Activated T-helper 1 cell treated with anti-CD3 and anti-CD28 coated beads, Interleukin-12 subunit alpha, Interleukin-12 subunit beta, Interleukin-2, Interleukin-4 antibody, amounts not matched to agents 30 ng/mL and 10 ng/mL and 1 ng/mL, durations not matched to agents 14 hours and 24 hours and 36 hours (primary cell): Measurements from ENCODE around the gene APOBEC3C. TPM values are rescaled to one million over a fixed set of nuclear protein-coding genes. Genes with fewer than 3 reads are reported as not detected.
"Not testable (repeated sequence)": the region's sequence is repeated elsewhere in the genome, so short reads cannot be mapped to it uniquely, and the experiment has no call there.

Source experiments
- DNase-seq: peaks from one replicate; pipeline ENCODE4 v3.0.0; 2021; ENCODE audit warnings: low spot score
- H3K27ac Mint-ChIP-seq: one replicate; pipeline ENCODE4 v1.8.0; 2021; ENCODE audit warnings: mild to moderate bottlenecking, mixed read lengths
- H3K27me3 Mint-ChIP-seq: one replicate; pipeline ENCODE4 v1.8.0; 2022; ENCODE audit warnings: mild to moderate bottlenecking, moderate library complexity, mixed read lengths; ENCODE audit not compliant: insufficient read depth
- H3K36me3 Mint-ChIP-seq: one replicate; pipeline ENCODE4 v1.8.0; 2021; ENCODE audit warnings: low read depth, mixed read lengths
- H3K4me1 Mint-ChIP-seq: one replicate; pipeline ENCODE4 v1.8.0; 2021; ENCODE audit warnings: low read depth, mixed read lengths
- H3K4me3 Mint-ChIP-seq: one replicate; pipeline ENCODE4 v1.8.0; 2021; ENCODE audit warnings: mild to moderate bottlenecking, moderate library complexity, mixed read lengths
- H3K9me3 Mint-ChIP-seq: one replicate; pipeline ENCODE4 v1.8.0; 2021; ENCODE audit warnings: mixed read lengths
- intact Hi-C: fragments of 100-400 bp; cut with micrococcal nuclease; formaldehyde crosslinking; loops from one replicate; pipeline ENCODE4 v1.15.1; 2024
- total RNA-seq: library from RNA; stranded (reverse); gene quantifications from 2 replicates; pipeline ENCODE4 v1.2.3, GENCODE V29; 2022

Gene APOBEC3C
- total RNA-seq, 1 donor from 2014 or later, result 73.2 TPM

GRCh38 chr22:39063904-39064303 is 49.8 kb downstream of the APOBEC3C start:
- H3K27ac Mint-ChIP-seq, H3K9me3 Mint-ChIP-seq, H3K36me3 Mint-ChIP-seq, H3K4me1 Mint-ChIP-seq, H3K27me3 Mint-ChIP-seq, DNase-seq, H3K4me3 Mint-ChIP-seq, intact Hi-C loops: not testable (repeated sequence)

DNA sequence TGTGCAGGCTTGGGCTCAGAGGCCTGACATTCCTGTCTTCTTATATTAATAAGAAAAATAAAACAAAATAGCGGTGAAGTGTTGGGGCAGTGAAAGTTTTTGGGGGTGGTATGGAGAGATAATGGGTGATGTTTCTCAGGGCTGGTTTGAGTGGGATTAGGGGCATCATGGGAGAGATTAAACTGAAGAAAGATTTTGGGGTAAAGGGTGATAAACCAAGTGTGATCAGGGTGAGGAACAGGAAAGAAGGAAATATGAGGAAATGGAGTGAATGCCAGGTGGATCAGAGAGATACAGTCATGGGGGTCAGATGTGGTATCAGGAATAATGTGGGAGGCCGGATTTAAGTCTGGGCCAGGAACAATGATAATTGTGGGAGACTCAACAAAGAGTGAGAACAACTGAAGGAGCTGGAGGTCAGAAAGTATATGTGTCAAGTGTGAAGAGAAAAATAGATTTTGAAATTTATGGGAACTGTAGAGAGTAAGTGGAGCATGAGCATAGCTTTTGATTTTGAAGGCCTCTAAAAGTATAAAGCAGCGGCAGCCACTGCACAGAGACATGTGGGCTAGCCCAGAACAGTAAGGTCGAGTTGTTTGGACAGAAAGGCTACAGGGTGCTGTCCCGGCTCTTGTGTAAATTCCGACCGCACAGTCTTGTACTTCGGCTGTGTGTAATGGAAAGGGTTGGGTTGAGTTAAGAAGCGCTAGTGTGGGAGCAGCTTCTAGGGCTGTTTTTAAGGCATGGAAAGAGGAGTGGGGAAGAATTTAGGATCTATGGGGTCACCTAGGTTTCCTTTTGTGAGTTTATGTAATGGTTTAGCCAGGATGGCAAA is 52.6 kb downstream of the APOBEC3C start:
- intact Hi-C loops, result loop anchor here (2.0 kb wide), 1 partner anchor 50 kb away; no protein-coding TSS in a partner anchor
- not testable (repeated sequence) for H3K36me3 Mint-ChIP-seq, H3K4me1 Mint-ChIP-seq, H3K4me3 Mint-ChIP-seq, DNase-seq, H3K27ac Mint-ChIP-seq, H3K9me3 Mint-ChIP-seq, H3K27me3 Mint-ChIP-seq

DNA sequence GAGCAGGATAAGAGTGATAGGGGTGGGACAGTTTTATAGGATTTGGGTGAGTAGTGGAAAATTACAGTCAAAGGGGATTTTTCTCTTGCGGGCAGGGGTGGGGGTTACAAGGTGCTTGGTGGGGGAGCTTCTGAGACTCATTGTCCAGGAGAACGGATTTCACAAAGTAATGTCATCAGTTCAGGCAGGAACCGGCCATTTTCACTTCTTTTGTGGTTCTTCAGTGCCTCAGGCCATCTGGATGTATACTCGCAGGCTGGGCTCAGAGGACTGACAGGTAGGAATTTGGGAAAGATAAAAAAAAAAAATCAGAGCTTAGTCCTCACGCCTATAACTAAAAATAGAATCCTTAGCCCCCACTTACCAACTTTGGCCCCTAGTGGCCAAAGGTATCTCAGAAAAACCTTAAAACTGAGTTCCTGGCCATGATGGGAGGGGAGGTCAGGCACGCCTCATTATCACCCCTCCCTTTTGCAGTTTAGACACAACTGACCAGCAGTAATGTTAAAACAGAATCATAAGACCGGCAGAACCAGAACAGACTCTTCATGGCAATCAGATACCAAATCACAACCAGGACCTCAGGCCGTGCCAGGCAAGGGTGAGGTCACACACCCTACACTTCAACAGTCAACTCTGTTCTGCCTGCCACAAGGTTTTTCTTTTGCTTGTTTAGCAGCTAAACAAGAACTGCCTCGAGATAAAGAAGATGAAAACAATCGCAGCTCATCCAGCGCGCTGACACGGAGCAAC is 54.2 kb downstream of the APOBEC3C start:
- no peak for DNase-seq
- H3K36me3 Mint-ChIP-seq, result no peaks in the 10 kb centered on the region
- H3K9me3 Mint-ChIP-seq, result no peaks in the 10 kb centered on the region
- intact Hi-C loops, result no loop called here
- H3K27ac Mint-ChIP-seq, result no peak overlapping the region
- H3K4me1 Mint-ChIP-seq, result peaks cover 5% of the 10 kb centered on the region
- H3K27me3 Mint-ChIP-seq, result no peaks in the 10 kb centered on the region
- H3K4me3 Mint-ChIP-seq, result no peak overlapping the region

Other genes starting within 250 kb of the APOBEC3C start
- 5.0 TPM in 2 replicates for gene DNAL4, start 220.1 kb upstream of the APOBEC3C start, total RNA-seq
- gene NPTXR, start 170.2 kb upstream of the APOBEC3C start, total RNA-seq, result 1.2 and 1.3 TPM in 2 replicates
- 171 and 178 TPM in 2 replicates for gene CBX6, start 142.0 kb upstream of the APOBEC3C start, total RNA-seq
- gene APOBEC3A, start 56.6 kb upstream of the APOBEC3C start, total RNA-seq, result not detected in 2 replicates
- gene APOBEC3B, start 31.9 kb upstream of the APOBEC3C start, total RNA-seq, result 17.9 and 19.5 TPM in 2 replicates
- 23.6 and 26.9 TPM in 2 replicates for gene APOBEC3D, start 6.9 kb downstream of the APOBEC3C start, total RNA-seq
- gene APOBEC3F, start 26.6 kb downstream of the APOBEC3C start, total RNA-seq, result 19.0 and 21.6 TPM in 2 replicates
- 53.7 and 56.7 TPM in 2 replicates for gene APOBEC3G, start 63.0 kb downstream of the APOBEC3C start, total RNA-seq
- 5.0 and 7.4 TPM in 2 replicates for gene APOBEC3H, start 83.0 kb downstream of the APOBEC3C start, total RNA-seq
- 12.7 and 13.8 TPM in 2 replicates for gene CBX7, start 138.4 kb downstream of the APOBEC3C start, total RNA-seq
- gene PDGFB, start 230.7 kb downstream of the APOBEC3C start, total RNA-seq, result 0.78 and 1.2 TPM in 2 replicates